Measurements from ENCODE around the gene U2AF2. TPM values are rescaled to one million over a fixed set of nuclear protein-coding genes. Genes with fewer than 3 reads are reported as not detected.

U2AF2 gene
- total and polyA plus RNA-seq, 9 of the 15 experiments (the other 6 are each of a cell fraction or from before 2014, with no cell fraction given) = 3.0 to 331 (median 157) TPM

GRCh38 chr19:55646889-55647731 lies 7.7 kb upstream of the U2AF2 start:
- H3K27me3 ChIP-seq (ENCODE audit: control insufficient read depth in 2 of 2, insufficient read depth in 2 of 2, low read length in 2 of 2) = no peaks in the 10 kb centered on the region
- H3K4me1 ChIP-seq (replicated peaks in 1 of 2; ENCODE audit: control insufficient read depth in 2 of 2, insufficient read depth in 2 of 2, low read length in 2 of 2) = peaks cover 34 to 78% of the 10 kb centered on the region in 2 experiments
- peak overlapping the region; percentile 68 for H3K4me3 ChIP-seq
- no peak for ATAC-seq
- H3K27ac ChIP-seq (ENCODE audit: extremely low read depth, low read depth, low read length) = peak overlapping the region; percentile 90
- CTCF ChIA-PET (ENCODE audit: low intra/inter-chr PET ratio) = interaction anchor here (0.7 kb wide), 1 partner anchor 12 kb away, joined by 4 read pairs; no protein-coding TSS in a partner anchor
- intact Hi-C loops (cut with micrococcal nuclease) (no loop called here), in situ Hi-C loops (cut with MboI) (loop anchor here (25.0 kb wide), 2 partner anchors 510 to 665 kb away; partner anchors contain the start of genes TNNT1 and ZSCAN5A)
- H3K9me1 ChIP-seq (ENCODE audit: control insufficient read depth, insufficient read depth, low read length) = no peaks in the 10 kb centered on the region
- POLR2A ChIA-PET = interaction anchor here (0.5 to 1.8 kb wide), 8 partner anchors 9 to 444 kb away, joined by 3 to 7 read pairs (median 4); partner anchors contain the start of gene ZNF865
- peak overlapping the region; percentile 90 for H3K4me2 ChIP-seq (ENCODE audit: insufficient read depth, low read length)
- FAIRE-seq = peak; percentile 56
- H2AFZ ChIP-seq (ENCODE audit: low read depth, low read length) = peak overlapping the region; percentile 95; the same call in 1 of the 2 replicates
- WGBS (ENCODE audit: insufficient coverage, low coverage, missing lambda C conversion rate) = 37% methylated on average over 14 of the region's 14 CpGs
- DNase-seq (ENCODE audit: extremely low read depth in 1 of 4, low spot score in 3 of 4) = no peak
- H3K36me3 ChIP-seq (ENCODE audit: control insufficient read depth, insufficient read depth, low read length) = peaks cover 42% of the 10 kb centered on the region; the same call in 2 of the 3 replicates
- H3K9me3 ChIP-seq (replicated peaks; ENCODE audit: control insufficient read depth, insufficient read depth, low read depth, low read length) = no peaks in the 10 kb centered on the region
- peak overlapping the region; percentile 89 to 98 for H3K9ac ChIP-seq (ENCODE audit: insufficient read depth in 1 of 2, low read depth in 2 of 2, low read length in 2 of 2)
- peaks cover 66% of the 10 kb centered on the region for H3K79me2 ChIP-seq (ENCODE audit: control insufficient read depth, insufficient read depth, low read length)
- no peaks in the 10 kb centered on the region for H4K20me1 ChIP-seq (replicated peaks; ENCODE audit: control insufficient read depth, insufficient read depth, low read length)
- BruUV-seq (replicated peaks) = no TSS peak
- TF ChIP-seq THAP12 (CRISPR knock-in tag; IDR thresholded peaks at IDR 0.05) (no peak), NR1H2 (CRISPR knock-in tag; IDR thresholded peaks at IDR 0.05) (0 out of 2 replicates have a peak, but pooled peaks have one; percentile 7), NFIC (IDR thresholded peaks at IDR 0.05) (0 out of 2 replicates have a peak, but pooled peaks have one; percentile 11), ZNF717 (CRISPR knock-in tag; IDR thresholded peaks at IDR 0.05) (no peak), NONO (IDR thresholded peaks at IDR 0.05; ENCODE audit: low read depth in 2 of 2, low read length in 1 of 2) (no peak), FOXJ3 (CRISPR knock-in tag; IDR thresholded peaks at IDR 0.05) (no peak), ATF6 (CRISPR knock-in tag; IDR thresholded peaks at IDR 0.05) (no peak), TSC22D4 (tag; IDR thresholded peaks at IDR 0.05) (no peak), CBX8 (IDR thresholded peaks at IDR 0.05; ENCODE audit: borderline replicate concordance, extremely low read depth, low read depth, low read length, poor library complexity, severe bottlenecking) (no peak), GABPB1 (CRISPR knock-in tag; IDR thresholded peaks at IDR 0.05) (0 out of 2 replicates have a peak, but pooled peaks have one; percentile 4), PRDM10 (IDR thresholded peaks at IDR 0.05; ENCODE audit: partially characterized antibody) (peak; percentile 69)

Data from K562 (cell line).